ENCODE data around the gene ARPP21. TPM values are rescaled to one million over a fixed set of nuclear protein-coding genes. Genes with fewer than 3 reads are reported as not detected.

The ARPP21 gene
- total RNA-seq, 1 donor from 2014 or later: not detected

GRCh38 chr3:35624698-35625097, 14.6 kb upstream of the ARPP21 start:
- H3K9me3 ChIP-seq: no peaks in the 10 kb centered on the region
- no peaks in the 10 kb centered on the region for H3K27me3 ChIP-seq
- H3K4me3 ChIP-seq: no peak overlapping the region
- no peaks in the 10 kb centered on the region for H3K36me3 ChIP-seq
- peak overlapping the region in 1 of 2 donors; percentile 37 for H3K27ac ChIP-seq
- peaks cover 0 to 4% of the 10 kb centered on the region in 2 donors for H3K4me1 ChIP-seq
- intact Hi-C loops (cut with DNase I): no loop called here
- TF ChIP-seq, protein P1, sequence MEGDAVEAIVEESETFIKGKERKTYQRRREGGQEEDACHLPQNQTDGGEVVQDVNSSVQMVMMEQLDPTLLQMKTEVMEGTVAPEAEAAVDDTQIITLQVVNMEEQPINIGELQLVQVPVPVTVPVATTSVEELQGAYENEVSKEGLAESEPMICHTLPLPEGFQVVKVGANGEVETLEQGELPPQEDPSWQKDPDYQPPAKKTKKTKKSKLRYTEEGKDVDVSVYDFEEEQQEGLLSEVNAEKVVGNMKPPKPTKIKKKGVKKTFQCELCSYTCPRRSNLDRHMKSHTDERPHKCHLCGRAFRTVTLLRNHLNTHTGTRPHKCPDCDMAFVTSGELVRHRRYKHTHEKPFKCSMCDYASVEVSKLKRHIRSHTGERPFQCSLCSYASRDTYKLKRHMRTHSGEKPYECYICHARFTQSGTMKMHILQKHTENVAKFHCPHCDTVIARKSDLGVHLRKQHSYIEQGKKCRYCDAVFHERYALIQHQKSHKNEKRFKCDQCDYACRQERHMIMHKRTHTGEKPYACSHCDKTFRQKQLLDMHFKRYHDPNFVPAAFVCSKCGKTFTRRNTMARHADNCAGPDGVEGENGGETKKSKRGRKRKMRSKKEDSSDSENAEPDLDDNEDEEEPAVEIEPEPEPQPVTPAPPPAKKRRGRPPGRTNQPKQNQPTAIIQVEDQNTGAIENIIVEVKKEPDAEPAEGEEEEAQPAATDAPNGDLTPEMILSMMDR (IDR thresholded peaks at IDR 0.05): no peak
- no peak for DNase-seq (ENCODE audit: low spot score in 2 of 2)

DNA sequence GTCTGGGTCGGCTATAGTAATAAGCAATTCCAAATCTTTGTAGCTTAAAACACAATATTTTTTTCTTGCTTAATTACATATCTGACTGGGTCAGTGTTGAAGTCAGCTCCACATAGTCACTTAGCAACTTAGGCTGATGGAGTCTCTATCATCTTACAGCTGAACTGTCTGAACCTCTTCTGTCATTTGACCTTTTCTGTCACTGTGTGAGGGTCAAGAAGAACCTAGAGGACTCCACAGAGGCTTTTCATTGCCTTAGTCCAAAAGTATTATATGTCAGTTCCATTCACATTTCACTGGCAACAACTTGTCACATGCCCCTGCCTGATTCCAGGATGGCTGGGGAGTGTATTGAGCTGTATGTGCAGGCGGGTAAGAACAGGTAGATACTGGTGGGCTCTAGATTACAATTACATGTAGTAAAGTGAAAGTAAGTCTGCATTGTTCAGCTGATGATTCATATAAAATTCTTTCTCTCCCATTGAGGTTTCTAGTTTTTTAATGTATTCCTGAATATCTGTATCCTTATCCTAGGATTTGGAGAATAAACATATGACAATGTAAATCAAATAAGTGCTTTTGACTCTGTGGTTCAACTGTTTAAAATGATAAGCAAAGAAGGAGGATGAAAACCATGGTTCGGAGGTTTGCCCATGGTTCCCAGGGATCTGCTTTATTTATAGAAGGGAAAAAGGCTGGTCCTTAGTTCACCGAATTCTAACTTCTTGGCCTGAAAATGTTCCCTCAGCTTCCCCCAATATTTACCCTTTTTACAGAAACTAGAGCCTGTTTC, 5.8 kb upstream of the ARPP21 start:
- DNase-seq (ENCODE audit: low spot score in 2 of 2): no peak
- intact Hi-C loops (cut with DNase I): no loop called here
- H3K4me1 ChIP-seq: no peaks in the 10 kb centered on the region
- H3K27me3 ChIP-seq: no peaks in the 10 kb centered on the region
- no peaks in the 10 kb centered on the region for H3K9me3 ChIP-seq
- no peak overlapping the region for H3K27ac ChIP-seq
- H3K36me3 ChIP-seq: no peaks in the 10 kb centered on the region
- no peak overlapping the region for H3K4me3 ChIP-seq
- TF ChIP-seq, protein P1 (IDR thresholded peaks at IDR 0.05): no peak

DNA sequence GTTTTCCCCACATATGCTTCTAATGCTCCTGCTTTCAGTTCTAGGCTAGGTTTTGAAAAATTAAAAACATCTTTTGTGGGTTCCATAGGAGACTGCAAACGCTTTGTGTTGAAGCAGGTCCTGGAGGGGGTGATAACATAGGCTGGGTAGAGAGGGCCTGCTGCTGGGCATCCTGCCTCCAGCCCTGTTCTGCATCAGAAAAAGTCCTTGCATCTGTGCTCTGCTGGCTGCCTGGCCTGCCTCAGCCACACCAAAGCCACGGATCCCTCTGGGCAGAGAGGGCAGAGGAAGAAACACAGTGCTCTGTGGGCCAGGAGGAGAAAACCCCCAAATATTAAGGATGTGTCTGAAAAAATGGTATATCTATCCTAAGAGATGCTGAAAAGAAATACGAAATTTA, 3.9 kb upstream of the ARPP21 start:
- no peak for DNase-seq (ENCODE audit: low spot score in 2 of 2)
- TF ChIP-seq, protein P1 (IDR thresholded peaks at IDR 0.05): no peak
- no peak overlapping the region for H3K27ac ChIP-seq
- intact Hi-C loops (cut with DNase I): no loop called here
- H3K9me3 ChIP-seq: no peaks in the 10 kb centered on the region
- H3K4me3 ChIP-seq: no peak overlapping the region
- peaks cover 0 to 3% of the 10 kb centered on the region in 2 donors for H3K4me1 ChIP-seq
- H3K27me3 ChIP-seq: no peaks in the 10 kb centered on the region
- no peaks in the 10 kb centered on the region for H3K36me3 ChIP-seq

DNA sequence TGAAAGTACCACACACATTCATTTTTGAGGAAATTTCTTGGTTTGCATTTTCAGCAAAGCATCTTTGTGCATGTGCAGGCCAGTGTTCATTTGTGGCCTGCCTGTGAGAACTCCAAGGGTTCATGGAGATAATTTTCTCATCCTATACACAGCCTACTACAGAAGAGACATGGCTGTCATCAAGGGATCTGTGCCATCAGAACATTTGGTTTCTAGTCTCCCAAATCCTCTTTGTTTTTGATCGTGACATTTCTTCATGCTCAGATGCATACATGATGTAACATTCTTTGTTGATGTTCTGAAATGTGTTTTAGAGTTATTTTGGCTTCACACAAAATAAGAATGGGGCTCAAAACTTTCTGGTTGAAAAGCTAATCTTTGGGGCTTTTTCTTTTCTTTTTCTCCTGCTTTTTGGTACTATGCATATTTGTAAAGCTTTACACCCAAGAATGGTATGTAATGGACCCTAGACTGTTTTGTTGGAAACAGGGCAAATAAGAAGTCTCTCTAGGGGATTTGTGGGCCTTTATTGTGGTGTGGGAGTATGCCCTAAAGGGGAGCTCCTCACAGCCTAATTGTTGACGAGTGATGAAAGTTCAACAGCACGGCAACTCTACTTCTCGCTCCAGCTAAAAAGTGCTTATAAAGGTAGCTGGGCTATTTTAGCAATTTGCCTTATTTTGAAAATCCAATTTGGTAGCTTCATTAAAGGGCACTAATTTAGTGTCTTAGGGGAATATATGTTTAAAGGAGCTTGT, 3.2 kb upstream of the ARPP21 start:
- no peak for DNase-seq (ENCODE audit: low spot score in 2 of 2)
- Histone ChIP-seq H3K36me3 (no peaks in the 10 kb centered on the region), H3K27me3 (no peaks in the 10 kb centered on the region), H3K4me1 (peaks cover 0 to 3% of the 10 kb centered on the region in 2 donors), H3K27ac (no peak overlapping the region), H3K9me3 (no peaks in the 10 kb centered on the region), H3K4me3 (no peak overlapping the region)
- TF ChIP-seq, protein P1 (IDR thresholded peaks at IDR 0.05): no peak
- intact Hi-C loops (cut with DNase I): no loop called here

GRCh38 chr3:35638251-35638979, 910 bp upstream of the ARPP21 start:
- intact Hi-C loops (cut with DNase I): no loop called here
- H3K36me3 ChIP-seq: no peaks in the 10 kb centered on the region
- H3K9me3 ChIP-seq: no peaks in the 10 kb centered on the region
- no peaks in the 10 kb centered on the region for H3K27me3 ChIP-seq
- H3K4me3 ChIP-seq: peak overlapping the region; percentile 38 to 71
- H3K27ac ChIP-seq: no peak overlapping the region
- H3K4me1 ChIP-seq: peaks cover 0 to 3% of the 10 kb centered on the region in 2 donors
- TF ChIP-seq, protein P1 (IDR thresholded peaks at IDR 0.05): no peak
- no peak for DNase-seq (ENCODE audit: low spot score in 2 of 2)
